GM12878 (cell line): ENCODE data around the gene KLHL7.

Experiments
- CHD4 ChIP-seq: fragments of 200-600 bp; sonication (generic); IDR thresholded peaks from 2 replicates; pipeline ENCODE4 v1.6.1; 2016; ENCODE audit warnings: mild to moderate bottlenecking
- CREB1 ChIP-seq: IDR thresholded peaks from 2 replicates; pipeline ENCODE4 v1.6.1; 2012; ENCODE audit warnings: low read depth, mild to moderate bottlenecking, inconsistent platforms
- NFYB ChIP-seq: IDR thresholded peaks from 2 replicates; pipeline ENCODE4 v1.6.1; 2011; ENCODE audit warnings: low read depth, mild to moderate bottlenecking, low read length, improper control_type of control experiment, moderate library complexity; ENCODE audit not compliant: insufficient read depth
- NR2C2 ChIP-seq: IDR thresholded peaks from 2 replicates; pipeline ENCODE4 v1.6.1; 2011; ENCODE audit warnings: borderline replicate concordance, low read depth; ENCODE audit not compliant: control insufficient read depth, insufficient read length
- POLR2A ChIP-seq: IDR thresholded peaks from 2 replicates; pipeline ENCODE4 v1.6.1; 2011; ENCODE audit warnings: low read depth, mild to moderate bottlenecking, low read length
- POLR2AphosphoS5 ChIP-seq: IDR thresholded peaks from 2 replicates; pipeline ENCODE4 v1.6.1; 2011; ENCODE audit warnings: mild to moderate bottlenecking, low read length, inconsistent platforms
- USF1 ChIP-seq: IDR thresholded peaks from 2 replicates; pipeline ENCODE4 v1.6.1; 2011; ENCODE audit warnings: borderline replicate concordance, low read depth, mild to moderate bottlenecking, moderate library complexity, mixed read lengths, low read length; ENCODE audit not compliant: insufficient read depth; ENCODE audit errors: extremely low read length
- ZBTB33 ChIP-seq: fragments of 450-650 bp; IDR thresholded peaks from 2 replicates; pipeline ENCODE4 v1.6.1; 2017; ENCODE audit warnings: mild to moderate bottlenecking

- TF ChIP-seq USF1, result no peak
- TF ChIP-seq POLR2A, result no peak
- TF ChIP-seq ZBTB33, result no peak
- TF ChIP-seq CHD4, result no peak
- no peak for TF ChIP-seq NFYB
- no peak for TF ChIP-seq CREB1
- TF ChIP-seq NR2C2, result no peak
- no peak for TF ChIP-seq POLR2AphosphoS5
Observed at GRCh38 chr7:23136216-23136615, 30.6 kb downstream of the KLHL7 start.
